Mesodermal cell (in vitro differentiated cells): ENCODE results near the gene ADARB2.

ENCODE experiments used
- H3K27ac ChIP-seq: 2 replicates; pipeline ENCODE4 v1.7.0; 2013; ENCODE audit warnings: mild to moderate bottlenecking, low read depth, low read length, moderate library complexity; ENCODE audit not compliant: severe bottlenecking
- H3K36me3 ChIP-seq: 2 replicates; pipeline ENCODE4 v1.7.1; 2013; ENCODE audit warnings: mild to moderate bottlenecking, low read length, moderate library complexity; ENCODE audit not compliant: control insufficient read depth, insufficient read depth
- H3K4me1 ChIP-seq: one replicate; pipeline ENCODE4 v1.7.1; 2013; ENCODE audit warnings: mild to moderate bottlenecking, low read length; ENCODE audit not compliant: insufficient read depth, control insufficient read depth, poor library complexity, severe bottlenecking
- H3K4me3 ChIP-seq: 2 replicates; pipeline ENCODE4 v1.7.0; 2013; ENCODE audit warnings: low read length, control low read depth, mild to moderate bottlenecking; ENCODE audit not compliant: insufficient read depth, poor library complexity, severe bottlenecking; ENCODE audit errors: extremely low read depth
- H3K9me3 ChIP-seq: 2 replicates; pipeline ENCODE4 v1.7.1; 2013; ENCODE audit warnings: mild to moderate bottlenecking, low read length, moderate library complexity; ENCODE audit not compliant: control insufficient read depth
- WGBS, 2 experiments: methylation state at CpG; one replicate each; pipeline ENCODE4 v1.1.5; 2013; ENCODE audit warnings: missing lambda C conversion rate in 2 of 2; ENCODE audit not compliant: insufficient coverage in 2 of 2; 5-methylcytosine and 5-hydroxymethylcytosine counted together

The ADARB2 gene

GRCh38 chr10:1289591-1289990, 447.7 kb downstream of the ADARB2 start:
- Histone ChIP-seq H3K9me3 (no peaks in the 10 kb centered on the region), H3K4me3 (no peak overlapping the region), H3K27ac (peak overlapping the region; percentile 23), H3K4me1 (peaks cover 10% of the 10 kb centered on the region), H3K36me3 (no peaks in the 10 kb centered on the region)
- 85 to 87% methylated on average over 15 to 16 of the region's 16 CpGs for WGBS, 2 experiments

GRCh38 chr10:1287971-1288401, 449.3 kb downstream of the ADARB2 start:
- no peak overlapping the region for H3K4me3 ChIP-seq
- H3K36me3 ChIP-seq, result no peaks in the 10 kb centered on the region
- 77 to 88% methylated on average over 6 of the region's 6 CpGs for WGBS, 2 experiments
- H3K27ac ChIP-seq, result no peak overlapping the region
- no peaks in the 10 kb centered on the region for H3K9me3 ChIP-seq
- peaks cover 10% of the 10 kb centered on the region for H3K4me1 ChIP-seq

- Histone ChIP-seq H3K4me3 (no peak overlapping the region), H3K27ac (no peak overlapping the region), H3K9me3 (no peaks in the 10 kb centered on the region), H3K36me3 (no peaks in the 10 kb centered on the region), H3K4me1 (peaks cover 10% of the 10 kb centered on the region)
- WGBS, 2 experiments, result 89 to 92% methylated on average over 7 of the region's 7 CpGs
Observed at GRCh38 chr10:1287487-1287886, 449.8 kb downstream of the ADARB2 start.

- no peaks in the 10 kb centered on the region for H3K36me3 ChIP-seq
- peaks cover 2% of the 10 kb centered on the region for H3K4me1 ChIP-seq
- no peaks in the 10 kb centered on the region for H3K9me3 ChIP-seq
- H3K27ac ChIP-seq, result no peak overlapping the region
- 90 to 91% methylated on average over 8 of the region's 8 CpGs for WGBS, 2 experiments
- H3K4me3 ChIP-seq, result no peak overlapping the region
Observed at GRCh38 chr10:1284076-1284475, 453.2 kb downstream of the ADARB2 start.

GRCh38 chr10:1281405-1281782, 455.9 kb downstream of the ADARB2 start:
- no peak overlapping the region for H3K4me3 ChIP-seq
- H3K4me1 ChIP-seq, result no peaks in the 10 kb centered on the region
- no peak overlapping the region for H3K27ac ChIP-seq
- WGBS, 2 experiments, result 91 to 94% methylated on average over 8 to 9 of the region's 9 CpGs
- H3K9me3 ChIP-seq, result no peaks in the 10 kb centered on the region
- H3K36me3 ChIP-seq, result no peaks in the 10 kb centered on the region

- Histone ChIP-seq H3K9me3 (no peaks in the 10 kb centered on the region), H3K4me1 (no peaks in the 10 kb centered on the region), H3K36me3 (no peaks in the 10 kb centered on the region), H3K4me3 (no peak overlapping the region), H3K27ac (no peak overlapping the region)
- 81 to 87% methylated on average over 14 to 17 of the region's 19 CpGs for WGBS, 2 experiments
Observed at GRCh38 chr10:1280466-1281404, 456.6 kb downstream of the ADARB2 start.

- H3K4me1 ChIP-seq, result peaks cover 5% of the 10 kb centered on the region
- 88 to 95% methylated on average over 2 to 3 of the region's 3 CpGs for WGBS, 2 experiments
- no peaks in the 10 kb centered on the region for H3K36me3 ChIP-seq
- H3K27ac ChIP-seq, result no peak overlapping the region
- H3K9me3 ChIP-seq, result no peaks in the 10 kb centered on the region
- H3K4me3 ChIP-seq, result no peak overlapping the region
Observed at GRCh38 chr10:1278306-1278705, 459.0 kb downstream of the ADARB2 start.

- Histone ChIP-seq H3K27ac (no peak overlapping the region), H3K4me3 (no peak overlapping the region), H3K9me3 (no peaks in the 10 kb centered on the region), H3K4me1 (peaks cover 5% of the 10 kb centered on the region), H3K36me3 (no peaks in the 10 kb centered on the region)
- WGBS, 2 experiments, result 91 to 94% methylated on average over 14 to 16 of the region's 17 CpGs
Observed at GRCh38 chr10:1274701-1275544, 462.4 kb downstream of the ADARB2 start.

GRCh38 chr10:1274111-1274661, 463.1 kb downstream of the ADARB2 start:
- 92 to 96% methylated on average over 10 of the region's 13 CpGs for WGBS, 2 experiments
- Histone ChIP-seq H3K27ac (no peak overlapping the region), H3K4me3 (no peak overlapping the region), H3K36me3 (no peaks in the 10 kb centered on the region), H3K9me3 (no peaks in the 10 kb centered on the region), H3K4me1 (peaks cover 5% of the 10 kb centered on the region)

GRCh38 chr10:1273372-1274105, 463.8 kb downstream of the ADARB2 start:
- no peak overlapping the region for H3K27ac ChIP-seq
- H3K4me3 ChIP-seq, result no peak overlapping the region
- WGBS, 2 experiments, result 95 to 98% methylated on average over 17 to 18 of the region's 19 CpGs
- peaks cover 5% of the 10 kb centered on the region for H3K4me1 ChIP-seq
- no peaks in the 10 kb centered on the region for H3K9me3 ChIP-seq
- H3K36me3 ChIP-seq, result no peaks in the 10 kb centered on the region
